CD4-positive, CD25-positive, alpha-beta regulatory T cell (primary cell): ENCODE measurements around the gene DSTYK. TPM values are rescaled to one million over a fixed set of nuclear protein-coding genes. Genes with fewer than 3 reads are reported as not detected.

Source experiments
- ATAC-seq, 2 donors: fragments of 150-1000 bp; cut with Tn5 transposase; one replicate each; pipeline ENCODE4 v1.10.0; 2021; ENCODE audit warnings: low read depth in 2 of 2, moderate number of reproducible peaks in 2 of 2, moderate library complexity in 1 of 2
- DNase-seq, 3 donors: peaks; one replicate each; pipeline versions ENCODE4 v3.0.0 to v3.0.0-alpha.2; 2012 to 2022; ENCODE audit warnings: mixed read lengths in 1 of 3
- H3K27ac ChIP-seq: one replicate; pipeline ENCODE4 v1.7.0; 2013; ENCODE audit warnings: mild to moderate bottlenecking, low read length; ENCODE audit not compliant: insufficient read depth, poor library complexity, severe bottlenecking
- H3K27me3 ChIP-seq: one replicate; pipeline ENCODE4 v1.7.0; 2013; ENCODE audit warnings: low read length; ENCODE audit not compliant: control insufficient read depth, insufficient read depth
- H3K36me3 ChIP-seq: one replicate; pipeline ENCODE4 v1.7.0; 2013; ENCODE audit warnings: mild to moderate bottlenecking, low read length, moderate library complexity; ENCODE audit not compliant: control insufficient read depth, insufficient read depth
- H3K4me1 ChIP-seq: 2 replicates; pipeline ENCODE4 v1.7.0; 2013; ENCODE audit warnings: mild to moderate bottlenecking, low read length; ENCODE audit not compliant: insufficient read depth, control insufficient read depth, poor library complexity, severe bottlenecking
- H3K4me3 ChIP-seq: one replicate; pipeline ENCODE4 v1.7.0; 2013; ENCODE audit warnings: low read depth, mild to moderate bottlenecking, low read length, moderate library complexity
- H3K9me3 ChIP-seq, 2 experiments: 1 replicate in 1 of 2; 2 replicates in 1 of 2; pipeline ENCODE4 v1.7.0; 2013; ENCODE audit warnings: low read length in 2 of 2, mild to moderate bottlenecking in 1 of 2, moderate library complexity in 1 of 2; ENCODE audit not compliant: control insufficient read depth in 2 of 2
- H3K27ac Mint-ChIP-seq, 3 donors: one replicate each; pipeline ENCODE4 v1.8.0; 2020 to 2022; ENCODE audit warnings: mild to moderate bottlenecking in 3 of 3, mixed read lengths in 3 of 3, moderate library complexity in 2 of 3
- H3K27me3 Mint-ChIP-seq: one replicate; pipeline ENCODE4 v1.8.0; 2022; ENCODE audit warnings: mild to moderate bottlenecking, mixed read lengths
- H3K36me3 Mint-ChIP-seq: one replicate; pipeline ENCODE4 v1.8.0; 2020; ENCODE audit warnings: mixed read lengths
- H3K4me1 Mint-ChIP-seq, 4 donors: one replicate each; pipeline ENCODE4 v1.8.0; 2020 to 2022; ENCODE audit warnings: mixed read lengths in 4 of 4, mild to moderate bottlenecking in 1 of 4
- H3K4me3 Mint-ChIP-seq, 4 donors: one replicate each; pipeline ENCODE4 v1.8.0; 2020 to 2022; ENCODE audit warnings: mild to moderate bottlenecking in 4 of 4, mixed read lengths in 4 of 4, moderate library complexity in 3 of 4
- H3K9me3 Mint-ChIP-seq, 7 donors: one replicate each; pipeline ENCODE4 v1.8.0; 2020 to 2022; ENCODE audit warnings: mixed read lengths in 7 of 7, mild to moderate bottlenecking in 3 of 7, moderate library complexity in 2 of 7
- polyA plus RNA-seq, 4 donors: library from polyadenylated mRNA; unstranded; fragments of 300-500 nt; fragmentation: Illumina TruSeq; gene quantifications; one replicate each; pipeline ENCODE4 v1.2.3, GENCODE V29; 2021
- total RNA-seq: library from RNA; stranded (reverse); gene quantifications from one replicate; pipeline ENCODE4 v1.2.3, GENCODE V29; 2022

Gene DSTYK
- total and polyA plus RNA-seq, 5 donors from 2014 or later, result 3.2 to 15.7 (median 5.5) TPM

- Histone ChIP-seq H3K4me1 (peaks cover 30% of the 10 kb centered on the region), H3K9me3 (no peaks in the 10 kb centered on the region), H3K4me3 (peak within 1 kb of the TSS; percentile 98), H3K27ac (peak within 1 kb of the TSS; percentile 95), H3K27me3 (no peaks in the 10 kb centered on the region), H3K36me3 (peaks cover 7% of the 10 kb centered on the region)
- Mint-ChIP-seq H3K4me3 (peak within 1 kb of the TSS; percentile 94 to 99 (median 96)), H3K27ac (peak within 1 kb of the TSS; percentile 98 to 100 (median 100)), H3K27me3 (no peaks in the 10 kb centered on the region), H3K4me1 (peaks cover 21 to 60% (median 41%) of the 10 kb centered on the region in 4 donors), H3K9me3 (no peaks in the 10 kb centered on the region), H3K36me3 (peaks cover 13% of the 10 kb centered on the region)
- peak; percentile 97 to 98 for ATAC-seq
- peak; percentile 89 to 98 (median 95) for DNase-seq
Observed at GRCh38 chr1:205121660-205122488, 89.6 kb downstream of the DSTYK start, which contains the start of gene RBBP5. Gene RBBP5 (minus strand): TSS chr1:205121978. CDS start chr1:205121873, 105 bp downstream.

GRCh38 chr1:205118752-205119151 is 92.8 kb downstream of the DSTYK start:
- H3K4me3 Mint-ChIP-seq, result peak overlapping the region; percentile 17 to 66 (median 64)
- no peaks in the 10 kb centered on the region for H3K27me3 Mint-ChIP-seq
- no peak for ATAC-seq
- peak overlapping the region in 1 of 3 donors; percentile 5 for H3K27ac Mint-ChIP-seq
- peaks cover 16% of the 10 kb centered on the region for H3K36me3 Mint-ChIP-seq
- no peak for DNase-seq
- Histone ChIP-seq H3K36me3 (peaks cover 28% of the 10 kb centered on the region), H3K4me3 (no peak overlapping the region), H3K27me3 (no peaks in the 10 kb centered on the region), H3K27ac (no peak overlapping the region), H3K9me3 (no peaks in the 10 kb centered on the region), H3K4me1 (peaks cover 30% of the 10 kb centered on the region)
- no peaks in the 10 kb centered on the region for H3K9me3 Mint-ChIP-seq
- H3K4me1 Mint-ChIP-seq, result peaks cover 27 to 72% (median 54%) of the 10 kb centered on the region in 4 donors

DNA sequence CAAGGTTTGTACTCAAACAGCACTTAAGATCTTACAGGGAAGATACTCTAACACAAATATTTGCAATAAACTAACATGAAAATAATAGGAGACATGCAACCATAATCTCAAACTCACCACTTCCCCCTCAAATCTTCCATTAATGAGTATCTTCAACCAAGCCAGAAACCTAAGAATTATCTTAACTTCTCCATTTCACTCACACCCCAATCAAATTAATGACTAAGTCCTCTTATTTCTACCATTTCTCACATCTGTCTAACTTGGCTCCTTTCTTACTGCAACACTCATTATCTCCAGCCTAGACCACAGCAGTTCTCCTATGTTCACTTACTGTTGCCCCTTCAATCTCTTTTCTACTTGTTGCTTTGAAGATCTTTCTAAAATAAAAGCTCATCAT is 100.1 kb downstream of the DSTYK start:
- Histone ChIP-seq H3K9me3 (no peaks in the 10 kb centered on the region), H3K27ac (no peak overlapping the region), H3K27me3 (no peaks in the 10 kb centered on the region), H3K36me3 (peaks cover 61% of the 10 kb centered on the region), H3K4me3 (no peak overlapping the region), H3K4me1 (no peaks in the 10 kb centered on the region)
- DNase-seq, result no peak
- Mint-ChIP-seq H3K9me3 (no peaks in the 10 kb centered on the region), H3K4me1 (peaks cover 24 to 31% (median 29%) of the 10 kb centered on the region in 4 donors), H3K27me3 (no peaks in the 10 kb centered on the region), H3K4me3 (peak overlapping the region in 1 of 4 donors; percentile 44), H3K27ac (peak overlapping the region in 1 of 3 donors; percentile 5), H3K36me3 (peaks cover 20% of the 10 kb centered on the region)
- no peak for ATAC-seq

DNA sequence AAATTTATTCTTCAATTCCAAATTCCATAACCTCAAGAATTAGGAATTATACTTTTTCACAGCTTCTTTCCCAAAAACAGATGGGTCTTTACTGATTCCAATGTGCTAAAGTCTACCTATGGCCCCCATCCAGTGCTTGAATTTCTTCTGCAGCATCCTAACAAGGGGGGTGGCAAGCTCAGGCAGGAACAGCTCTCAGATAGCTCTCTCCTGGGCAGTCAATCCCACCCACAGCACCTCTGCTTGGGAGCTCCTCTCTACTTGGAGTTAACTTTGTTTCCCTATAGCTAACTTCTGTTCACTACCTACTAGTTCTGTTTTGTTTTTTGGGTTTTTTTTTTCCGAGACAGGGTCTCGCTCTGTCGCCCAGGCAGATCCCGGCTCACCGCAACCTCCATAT is 101.8 kb downstream of the DSTYK start:
- H3K4me3 ChIP-seq, result no peak overlapping the region
- H3K9me3 ChIP-seq, result no peaks in the 10 kb centered on the region
- Mint-ChIP-seq H3K4me1 (peaks cover 20 to 31% (median 22%) of the 10 kb centered on the region in 4 donors), H3K36me3 (peaks cover 31% of the 10 kb centered on the region), H3K4me3 (no peak overlapping the region), H3K27me3 (no peaks in the 10 kb centered on the region), H3K27ac (peak overlapping the region in 1 of 3 donors; percentile 16), H3K9me3 (no peaks in the 10 kb centered on the region)
- H3K36me3 ChIP-seq, result peaks cover 67% of the 10 kb centered on the region
- ATAC-seq (no peak), DNase-seq (no peak)
- no peaks in the 10 kb centered on the region for H3K27me3 ChIP-seq
- H3K27ac ChIP-seq, result no peak overlapping the region
- H3K4me1 ChIP-seq, result no peaks in the 10 kb centered on the region

GRCh38 chr1:205109269-205109668 is 102.2 kb downstream of the DSTYK start:
- Histone ChIP-seq H3K27ac (no peak overlapping the region), H3K36me3 (peaks cover 69% of the 10 kb centered on the region), H3K9me3 (no peaks in the 10 kb centered on the region), H3K27me3 (no peaks in the 10 kb centered on the region), H3K4me3 (no peak overlapping the region), H3K4me1 (no peaks in the 10 kb centered on the region)
- H3K9me3 Mint-ChIP-seq, result no peaks in the 10 kb centered on the region
- peaks cover 32% of the 10 kb centered on the region for H3K36me3 Mint-ChIP-seq
- ATAC-seq, result no peak
- DNase-seq, result no peak
- H3K27ac Mint-ChIP-seq, result peak overlapping the region in 2 of 3 donors; percentile 4 to 77
- no peaks in the 10 kb centered on the region for H3K27me3 Mint-ChIP-seq
- H3K4me3 Mint-ChIP-seq, result no peak overlapping the region
- H3K4me1 Mint-ChIP-seq, result peaks cover 20 to 31% (median 22%) of the 10 kb centered on the region in 4 donors

DNA sequence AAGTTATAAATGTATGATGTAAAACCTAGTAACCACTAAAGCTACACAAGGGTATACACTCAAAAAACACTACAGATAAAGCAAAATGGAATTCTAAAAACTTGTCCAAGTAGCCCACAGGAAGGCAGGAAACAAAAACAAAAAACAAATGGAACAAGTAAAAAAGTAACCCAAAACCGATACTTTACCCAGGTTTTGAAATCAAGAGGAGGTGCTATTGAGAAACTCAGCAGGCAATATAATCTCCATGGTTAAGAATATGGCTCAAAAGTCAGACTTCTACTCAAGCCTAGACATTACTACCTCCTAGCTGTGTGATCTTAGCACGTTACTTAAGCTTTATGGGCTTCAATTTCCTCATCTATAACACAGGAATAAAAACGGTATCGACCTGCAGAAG is 103.0 kb downstream of the DSTYK start:
- no peaks in the 10 kb centered on the region for H3K4me1 ChIP-seq
- Mint-ChIP-seq H3K9me3 (no peaks in the 10 kb centered on the region), H3K4me3 (no peak overlapping the region), H3K27me3 (no peaks in the 10 kb centered on the region), H3K27ac (no peak overlapping the region), H3K4me1 (peaks cover 20 to 31% (median 22%) of the 10 kb centered on the region in 4 donors), H3K36me3 (peaks cover 39% of the 10 kb centered on the region)
- H3K27ac ChIP-seq, result no peak overlapping the region
- ATAC-seq (no peak), DNase-seq (no peak)
- H3K36me3 ChIP-seq, result peaks cover 69% of the 10 kb centered on the region
- H3K27me3 ChIP-seq, result no peaks in the 10 kb centered on the region
- no peak overlapping the region for H3K4me3 ChIP-seq
- no peaks in the 10 kb centered on the region for H3K9me3 ChIP-seq

DNA sequence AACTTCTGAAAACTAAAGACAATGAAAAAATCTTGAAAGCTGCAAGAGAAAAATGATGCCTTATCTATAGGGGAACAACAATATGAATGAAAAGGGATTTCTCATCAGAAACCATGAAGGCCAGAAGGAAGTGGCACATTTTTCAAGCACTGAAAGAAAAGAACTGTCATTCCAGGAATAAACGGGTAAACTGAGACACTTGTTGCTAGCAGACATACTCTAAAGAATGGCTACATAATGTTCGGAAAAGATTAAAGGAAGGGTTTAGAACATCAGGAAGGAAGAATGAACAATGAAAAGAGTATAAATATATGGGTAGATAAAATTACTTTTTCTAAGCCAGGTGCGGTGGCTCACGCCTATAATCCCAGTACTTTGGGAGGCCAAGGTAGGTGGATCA is 104.2 kb downstream of the DSTYK start:
- H3K4me1 Mint-ChIP-seq, result peaks cover 20 to 31% (median 22%) of the 10 kb centered on the region in 4 donors
- H3K4me1 ChIP-seq, result no peaks in the 10 kb centered on the region
- H3K27ac ChIP-seq, result no peak overlapping the region
- no peaks in the 10 kb centered on the region for H3K27me3 ChIP-seq
- no peak overlapping the region for H3K27ac Mint-ChIP-seq
- H3K4me3 ChIP-seq, result no peak overlapping the region
- DNase-seq, result no peak
- H3K9me3 Mint-ChIP-seq, result no peaks in the 10 kb centered on the region
- H3K27me3 Mint-ChIP-seq, result no peaks in the 10 kb centered on the region
- peaks cover 43% of the 10 kb centered on the region for H3K36me3 Mint-ChIP-seq
- H3K36me3 ChIP-seq, result peaks cover 69% of the 10 kb centered on the region
- ATAC-seq, result no peak
- H3K9me3 ChIP-seq, result no peaks in the 10 kb centered on the region
- no peak overlapping the region for H3K4me3 Mint-ChIP-seq
